Astrocyte (in vitro differentiated cells and primary cell): ENCODE data around the gene CAGE1.

Experiments
- CTCF ChIP-seq: IDR thresholded peaks from 2 replicates; pipeline ENCODE4 v1.5.1; 2011; ENCODE audit warnings: low read depth, mild to moderate bottlenecking, inconsistent platforms, low read length, moderate library complexity; ENCODE audit not compliant: insufficient read depth
- EZH2 ChIP-seq: IDR thresholded peaks from 2 replicates; pipeline ENCODE4 v1.6.1; 2012; ENCODE audit warnings: mild to moderate bottlenecking, low read length, inconsistent platforms; ENCODE audit not compliant: insufficient read depth

DNA sequence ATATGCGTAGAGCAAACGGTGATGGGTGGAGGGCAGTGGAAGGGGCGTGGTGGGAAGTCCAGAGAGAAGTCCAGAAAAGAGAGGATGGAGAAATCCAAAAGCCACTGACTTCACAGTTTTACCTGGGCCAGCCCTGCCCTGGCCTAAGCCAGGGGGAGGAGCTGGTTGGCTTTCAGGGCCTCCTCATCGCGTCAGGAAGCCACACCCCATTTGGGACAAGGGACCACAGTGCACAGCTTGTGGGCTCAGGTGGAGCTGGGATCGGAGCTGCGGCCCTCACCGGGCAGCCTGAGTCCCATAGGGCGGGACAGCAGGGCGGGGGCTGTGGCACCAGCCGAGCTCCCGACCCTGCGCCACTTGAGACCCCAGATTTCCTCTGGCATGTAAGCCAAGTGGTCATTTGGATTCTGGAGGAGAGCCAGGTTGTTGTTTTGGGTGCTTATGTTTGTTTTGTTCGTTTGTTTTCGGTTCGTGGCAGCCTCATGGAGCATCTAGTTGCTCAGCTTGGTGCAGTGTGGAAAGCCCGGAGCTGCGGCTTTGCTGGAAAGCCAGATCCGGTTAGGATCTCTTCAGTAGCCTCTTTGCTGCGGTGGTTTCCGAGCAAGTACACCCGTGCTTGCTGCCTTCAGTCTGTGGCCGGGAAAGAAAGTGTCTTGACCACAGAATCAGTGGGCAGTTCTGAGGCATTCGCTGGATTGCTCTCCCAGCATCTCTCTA, 42.3 kb upstream of the CAGE1 start:
- TF ChIP-seq CTCF (no peak), EZH2 (no peak)
